ENCODE data around the gene KIAA0513. TPM values are rescaled to one million over a fixed set of nuclear protein-coding genes. Genes with fewer than 3 reads are reported as not detected.

The KIAA0513 gene
- total RNA-seq, 1 donor from 2014 or later: 56.1 TPM

- Mint-ChIP-seq H3K4me1 (ENCODE audit: low read depth, unreplicated experiment) (peaks cover 30% of the 10 kb centered on the region), H3K27ac (ENCODE audit: unreplicated experiment) (peak overlapping the region; percentile 91), H3K36me3 (ENCODE audit: unreplicated experiment) (peaks cover 15% of the 10 kb centered on the region), H3K4me3 (ENCODE audit: unreplicated experiment) (peak overlapping the region; percentile 81), H3K9me3 (ENCODE audit: unreplicated experiment) (peaks cover 12% of the 10 kb centered on the region), H3K27me3 (ENCODE audit: unreplicated experiment) (peaks cover 12% of the 10 kb centered on the region)
- DNase-seq: no peak
- no peak for TF ChIP-seq CTCF (IDR thresholded peaks at IDR 0.05; ENCODE audit: partially characterized antibody, unreplicated experiment)
These were observed 53.4 kb downstream of the KIAA0513 start for GRCh38 chr16:85081038-85081437.

GRCh38 chr16:85081765-85082164, 54.2 kb downstream of the KIAA0513 start:
- H3K27me3 Mint-ChIP-seq (ENCODE audit: unreplicated experiment): peaks cover 12% of the 10 kb centered on the region
- TF ChIP-seq CTCF (IDR thresholded peaks at IDR 0.05; ENCODE audit: partially characterized antibody, unreplicated experiment): no peak
- peak overlapping the region; percentile 54 for H3K27ac Mint-ChIP-seq (ENCODE audit: unreplicated experiment)
- H3K4me3 Mint-ChIP-seq (ENCODE audit: unreplicated experiment): no peak overlapping the region
- peaks cover 10% of the 10 kb centered on the region for H3K9me3 Mint-ChIP-seq (ENCODE audit: unreplicated experiment)
- no peak for DNase-seq
- H3K4me1 Mint-ChIP-seq (ENCODE audit: low read depth, unreplicated experiment): peaks cover 30% of the 10 kb centered on the region
- H3K36me3 Mint-ChIP-seq (ENCODE audit: unreplicated experiment): peaks cover 15% of the 10 kb centered on the region

- DNase-seq: peak; percentile 68
- H3K36me3 Mint-ChIP-seq (ENCODE audit: unreplicated experiment): peaks cover 15% of the 10 kb centered on the region
- H3K27ac Mint-ChIP-seq (ENCODE audit: unreplicated experiment): peak overlapping the region; percentile 54
- H3K4me1 Mint-ChIP-seq (ENCODE audit: low read depth, unreplicated experiment): peaks cover 30% of the 10 kb centered on the region
- peak overlapping the region; percentile 72 for H3K4me3 Mint-ChIP-seq (ENCODE audit: unreplicated experiment)
- peaks cover 12% of the 10 kb centered on the region for H3K27me3 Mint-ChIP-seq (ENCODE audit: unreplicated experiment)
- H3K9me3 Mint-ChIP-seq (ENCODE audit: unreplicated experiment): peaks cover 10% of the 10 kb centered on the region
- no peak for TF ChIP-seq CTCF (IDR thresholded peaks at IDR 0.05; ENCODE audit: partially characterized antibody, unreplicated experiment)
These were observed 54.8 kb downstream of the KIAA0513 start for GRCh38 chr16:85082173-85083050.

GRCh38 chr16:85083051-85083639, 55.5 kb downstream of the KIAA0513 start:
- Mint-ChIP-seq H3K4me1 (ENCODE audit: low read depth, unreplicated experiment) (peaks cover 33% of the 10 kb centered on the region), H3K9me3 (ENCODE audit: unreplicated experiment) (peaks cover 12% of the 10 kb centered on the region), H3K4me3 (ENCODE audit: unreplicated experiment) (peak overlapping the region; percentile 7), H3K27me3 (ENCODE audit: unreplicated experiment) (peaks cover 10% of the 10 kb centered on the region), H3K27ac (ENCODE audit: unreplicated experiment) (peak overlapping the region; percentile 3), H3K36me3 (ENCODE audit: unreplicated experiment) (peaks cover 9% of the 10 kb centered on the region)
- no peak for TF ChIP-seq CTCF (IDR thresholded peaks at IDR 0.05; ENCODE audit: partially characterized antibody, unreplicated experiment)
- peak; percentile 13 for DNase-seq
